ENCODE results near the gene MRPL52. TPM values are rescaled to one million over a fixed set of nuclear protein-coding genes. Genes with fewer than 3 reads are reported as not detected.
"Not testable (repeated sequence)": the region's sequence is repeated elsewhere in the genome, so short reads cannot be mapped to it uniquely, and the experiment has no call there.

Gene MRPL52
- total and polyA plus RNA-seq, 7 donors, result 54.6 to 333 (median 64.3) TPM

- H3K36me3 ChIP-seq, result no peaks in the 10 kb centered on the region
- 80 to 92% methylated on average over 10 of the region's 10 CpGs for WGBS, 2 donors
- H3K4me3 ChIP-seq, result no peak overlapping the region
- H3K4me1 ChIP-seq, result no peaks in the 10 kb centered on the region
- no peaks in the 10 kb centered on the region for H3K9me3 ChIP-seq
- H3K27ac ChIP-seq, result no peak overlapping the region
- DNase-seq, result no peak
- no peak for TF ChIP-seq EP300 (IDR thresholded peaks at IDR 0.05)
- no peak for TF ChIP-seq POLR2A (IDR thresholded peaks at IDR 0.05)
- no peak for TF ChIP-seq POLR2AphosphoS5 (IDR thresholded peaks at IDR 0.05)
- TF ChIP-seq CTCF (IDR thresholded peaks at IDR 0.05), result no peak
- intact Hi-C loops (cut with DNase I), result no loop called here
- H3K27me3 ChIP-seq, result no peaks in the 10 kb centered on the region
Observed at GRCh38 chr14:22800346-22800745, 29.3 kb upstream of the MRPL52 start.

- Histone ChIP-seq H3K36me3 (no peaks in the 10 kb centered on the region), H3K27ac (no peak overlapping the region), H3K4me1 (no peaks in the 10 kb centered on the region), H3K27me3 (no peaks in the 10 kb centered on the region), H3K4me3 (no peak overlapping the region), H3K9me3 (no peaks in the 10 kb centered on the region)
- WGBS, 2 donors, result 84 to 88% methylated on average over 8 of the region's 8 CpGs
- no peak for TF ChIP-seq POLR2A (IDR thresholded peaks at IDR 0.05)
- no peak for TF ChIP-seq EP300 (IDR thresholded peaks at IDR 0.05)
- TF ChIP-seq POLR2AphosphoS5 (IDR thresholded peaks at IDR 0.05), result no peak
- TF ChIP-seq CTCF (IDR thresholded peaks at IDR 0.05), result no peak
- DNase-seq, result no peak
- intact Hi-C loops (cut with DNase I), result no loop called here
Observed at GRCh38 chr14:22801716-22802115, 28.0 kb upstream of the MRPL52 start.

GRCh38 chr14:22802860-22803686 lies 26.6 kb upstream of the MRPL52 start:
- H3K9me3 ChIP-seq, result no peaks in the 10 kb centered on the region
- H3K27me3 ChIP-seq, result no peaks in the 10 kb centered on the region
- WGBS, 2 donors, result 79 to 86% methylated on average over 12 of the region's 12 CpGs
- no peaks in the 10 kb centered on the region for H3K36me3 ChIP-seq
- no peak overlapping the region for H3K4me3 ChIP-seq
- no peak for TF ChIP-seq POLR2AphosphoS5 (IDR thresholded peaks at IDR 0.05)
- TF ChIP-seq POLR2A (IDR thresholded peaks at IDR 0.05), result no peak
- TF ChIP-seq EP300 (IDR thresholded peaks at IDR 0.05), result no peak
- TF ChIP-seq CTCF (IDR thresholded peaks at IDR 0.05), result no peak
- intact Hi-C loops (cut with DNase I), result no loop called here
- DNase-seq, result no peak
- H3K4me1 ChIP-seq, result no peaks in the 10 kb centered on the region
- no peak overlapping the region for H3K27ac ChIP-seq

DNA sequence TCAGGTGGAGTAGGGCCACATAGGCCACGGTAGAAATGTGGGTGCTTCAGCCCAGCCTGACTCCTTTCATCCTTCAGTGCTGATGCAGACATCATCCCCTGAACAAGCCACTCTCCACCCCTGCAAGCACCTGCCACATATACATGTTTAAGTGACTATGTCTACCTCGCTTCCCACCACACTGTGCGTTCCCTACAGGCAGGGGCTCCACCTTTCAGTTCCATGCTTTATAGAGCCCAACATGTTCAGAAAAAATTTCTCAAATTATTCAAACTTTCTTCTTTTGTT lies 26.1 kb upstream of the MRPL52 start:
- Histone ChIP-seq H3K4me1 (no peaks in the 10 kb centered on the region), H3K9me3 (no peaks in the 10 kb centered on the region), H3K4me3 (no peak overlapping the region), H3K27me3 (no peaks in the 10 kb centered on the region), H3K27ac (no peak overlapping the region), H3K36me3 (no peaks in the 10 kb centered on the region)
- DNase-seq, result no peak
- no peak for TF ChIP-seq EP300 (IDR thresholded peaks at IDR 0.05)
- no peak for TF ChIP-seq POLR2A (IDR thresholded peaks at IDR 0.05)
- no peak for TF ChIP-seq POLR2AphosphoS5 (IDR thresholded peaks at IDR 0.05)
- TF ChIP-seq CTCF (IDR thresholded peaks at IDR 0.05), result no peak
- intact Hi-C loops (cut with DNase I), result no loop called here
- WGBS, 2 donors, result 77 to 82% methylated on average over 3 of the region's 3 CpGs

- H3K9me3 ChIP-seq; DNase-seq; intact Hi-C loops (cut with DNase I); H3K4me3 ChIP-seq; H3K36me3 ChIP-seq; H3K27ac ChIP-seq; H3K27me3 ChIP-seq; H3K4me1 ChIP-seq: not testable (repeated sequence)
- 85 to 86% methylated on average over 4 of the region's 4 CpGs for WGBS, 2 donors
Observed at GRCh38 chr14:22805235-22805634, 24.5 kb upstream of the MRPL52 start.
